NCI-H2029 treated with DMSO at 0.1 percent for 48 hours (cell line): ENCODE measurements around the gene NMRAL1.

Experiments
- DNase-seq: peaks from one replicate; lab custom pipeline; 2025; lab: John Stamatoyannopoulos, UW

The NMRAL1 gene

GRCh38 chr16:4505356-4506147 lies 31.1 kb upstream of the NMRAL1 start:
- no peak for DNase-seq

- no peak for DNase-seq
Measured at GRCh38 chr16:4501071-4501478, 26.6 kb upstream of the NMRAL1 start.

- no peak for DNase-seq
Measured at GRCh38 chr16:4500272-4500671, 25.8 kb upstream of the NMRAL1 start.

- DNase-seq: no peak
Measured at GRCh38 chr16:4499196-4499555, 24.8 kb upstream of the NMRAL1 start.

- no peak for DNase-seq
Measured at GRCh38 chr16:4498546-4499195, 24.2 kb upstream of the NMRAL1 start.

- no peak for DNase-seq
Measured at GRCh38 chr16:4496305-4496704, 21.9 kb upstream of the NMRAL1 start.

GRCh38 chr16:4495766-4496165 lies 21.3 kb upstream of the NMRAL1 start:
- no peak for DNase-seq

GRCh38 chr16:4494746-4495490 lies 20.5 kb upstream of the NMRAL1 start:
- DNase-seq: no peak

GRCh38 chr16:4491898-4492297 lies 17.5 kb upstream of the NMRAL1 start:
- DNase-seq: no peak

- DNase-seq: no peak
Measured at GRCh38 chr16:4489030-4489429, 14.6 kb upstream of the NMRAL1 start.

GRCh38 chr16:4488499-4488967 lies 14.1 kb upstream of the NMRAL1 start:
- no peak for DNase-seq

GRCh38 chr16:4487955-4488498 lies 13.6 kb upstream of the NMRAL1 start:
- DNase-seq: peak; percentile 14

GRCh38 chr16:4486126-4486893 lies 11.9 kb upstream of the NMRAL1 start:
- no peak for DNase-seq

- DNase-seq: no peak
Measured at GRCh38 chr16:4481963-4482362, 7.5 kb upstream of the NMRAL1 start.

- peak; percentile 7 for DNase-seq
Measured at GRCh38 chr16:4481526-4481925, 7.1 kb upstream of the NMRAL1 start.

GRCh38 chr16:4477966-4478365 lies 3.5 kb upstream of the NMRAL1 start:
- DNase-seq: peak; percentile 49

- peak; percentile 71 for DNase-seq
Measured at GRCh38 chr16:4475880-4476788, 1.7 kb upstream of the NMRAL1 start, which contains the start of gene HMOX2. Gene HMOX2 (plus strand): TSS chr16:4476398. CDS start chr16:4505525, 29,127 bp downstream.

- no peak for DNase-seq
Measured at GRCh38 chr16:4472880-4473279, 1.5 kb downstream of the NMRAL1 start.

GRCh38 chr16:4471869-4472268 lies 2.6 kb downstream of the NMRAL1 start:
- no peak for DNase-seq

GRCh38 chr16:4468972-4469371 lies 5.5 kb downstream of the NMRAL1 start:
- no peak for DNase-seq

- no peak for DNase-seq
Measured at GRCh38 chr16:4467916-4468315, 6.5 kb downstream of the NMRAL1 start.
